NCI-H460 (cell line): ENCODE results near the gene ISG20L2. TPM values are rescaled to one million over a fixed set of nuclear protein-coding genes. Genes with fewer than 3 reads are reported as not detected.

Experiments used
- DNase-seq: peaks from one replicate; pipeline ENCODE4 v3.0.0-alpha.2; 2016; ENCODE audit warnings: low read depth; ENCODE audit errors: extremely low read depth
- total RNA-seq: library from RNA; depleted of rRNA; stranded (reverse); fragments of >200 nt; shearing (Covaris generic); gene quantifications from 2 replicates; pipeline ENCODE4 v1.2.3, GENCODE V29; 2014

ISG20L2 gene
- total RNA-seq, 1 experiment from 2014 or later: 42.1 TPM

GRCh38 chr1:156708218-156708661 lies 20.3 kb downstream of the ISG20L2 start:
- no peak for DNase-seq

DNA sequence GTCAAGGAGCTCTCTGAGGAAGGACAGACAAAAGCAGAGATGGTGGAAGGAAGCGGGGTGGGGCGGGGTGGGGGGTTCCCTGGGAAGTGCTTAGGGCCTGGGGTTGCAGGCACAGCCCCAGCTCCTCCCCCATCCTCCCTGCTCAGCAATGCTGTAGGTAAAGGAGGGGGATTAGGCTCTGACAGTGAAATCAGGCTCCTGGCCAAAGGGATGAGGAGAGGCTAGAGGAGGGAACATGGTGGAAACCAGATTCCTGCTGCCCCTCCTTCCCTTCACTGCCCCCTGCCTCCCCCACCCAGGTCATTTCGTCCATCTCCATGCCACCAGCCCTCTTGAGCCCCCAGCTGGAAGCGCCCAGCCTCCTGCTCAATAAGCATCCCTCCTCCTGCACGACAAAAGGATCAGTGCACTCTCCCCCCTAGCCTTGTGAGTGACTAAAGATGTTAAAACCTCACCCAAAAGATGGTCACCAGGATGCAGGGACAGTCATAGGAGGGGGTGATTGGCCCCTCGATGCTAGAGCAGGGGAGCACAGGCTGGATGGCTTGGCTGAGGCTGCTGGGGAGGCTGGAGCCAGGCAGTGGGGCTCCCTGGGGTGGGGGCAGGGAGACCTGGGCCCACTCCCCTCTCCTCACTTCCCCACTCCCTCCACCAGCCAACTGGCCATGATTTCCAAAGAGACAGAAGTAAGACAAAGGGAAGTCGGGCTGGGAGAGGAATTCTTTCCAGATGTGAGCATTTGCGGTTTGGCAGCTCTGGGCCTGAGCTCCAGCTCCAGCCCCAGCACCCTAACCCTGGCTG lies 20.9 kb downstream of the ISG20L2 start:
- DNase-seq: no peak

DNA sequence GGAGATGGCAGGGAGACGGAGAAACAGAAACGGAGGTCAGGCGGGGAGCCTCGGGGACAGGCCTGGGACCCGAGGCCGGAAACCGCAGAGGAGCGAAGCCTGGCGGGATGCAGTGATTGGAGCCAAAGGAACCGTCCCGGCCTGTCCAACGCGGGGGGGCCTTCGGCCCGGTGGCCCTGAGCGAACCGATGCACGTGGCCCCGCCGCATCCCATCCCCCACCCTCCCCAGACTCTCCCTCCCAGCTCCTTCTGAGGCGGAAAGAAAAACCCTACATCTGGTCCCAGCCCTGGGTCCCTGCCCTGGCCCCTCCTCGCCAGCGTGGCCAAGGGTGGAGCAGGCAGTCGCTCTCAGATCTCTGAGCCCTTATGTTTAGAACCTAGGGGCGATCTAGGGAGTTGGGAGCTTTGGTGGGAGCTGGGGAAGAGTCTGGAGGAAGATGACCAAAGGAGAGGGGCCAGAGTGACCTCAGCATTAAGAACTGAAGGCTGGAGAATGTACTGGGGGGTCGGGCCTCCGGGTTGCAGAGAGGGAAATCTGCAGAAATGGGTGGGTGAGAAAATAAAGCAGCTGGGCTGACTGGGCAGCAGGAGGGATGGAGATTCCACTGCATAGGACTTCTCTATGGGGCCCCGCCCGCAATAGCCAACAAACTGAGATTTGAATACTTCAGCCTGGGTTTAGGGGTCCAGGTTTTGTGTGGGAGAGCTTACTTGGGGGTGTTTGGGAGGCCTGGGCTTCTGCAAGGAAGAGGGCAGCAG lies 21.7 kb downstream of the ISG20L2 start:
- DNase-seq: no peak

DNA sequence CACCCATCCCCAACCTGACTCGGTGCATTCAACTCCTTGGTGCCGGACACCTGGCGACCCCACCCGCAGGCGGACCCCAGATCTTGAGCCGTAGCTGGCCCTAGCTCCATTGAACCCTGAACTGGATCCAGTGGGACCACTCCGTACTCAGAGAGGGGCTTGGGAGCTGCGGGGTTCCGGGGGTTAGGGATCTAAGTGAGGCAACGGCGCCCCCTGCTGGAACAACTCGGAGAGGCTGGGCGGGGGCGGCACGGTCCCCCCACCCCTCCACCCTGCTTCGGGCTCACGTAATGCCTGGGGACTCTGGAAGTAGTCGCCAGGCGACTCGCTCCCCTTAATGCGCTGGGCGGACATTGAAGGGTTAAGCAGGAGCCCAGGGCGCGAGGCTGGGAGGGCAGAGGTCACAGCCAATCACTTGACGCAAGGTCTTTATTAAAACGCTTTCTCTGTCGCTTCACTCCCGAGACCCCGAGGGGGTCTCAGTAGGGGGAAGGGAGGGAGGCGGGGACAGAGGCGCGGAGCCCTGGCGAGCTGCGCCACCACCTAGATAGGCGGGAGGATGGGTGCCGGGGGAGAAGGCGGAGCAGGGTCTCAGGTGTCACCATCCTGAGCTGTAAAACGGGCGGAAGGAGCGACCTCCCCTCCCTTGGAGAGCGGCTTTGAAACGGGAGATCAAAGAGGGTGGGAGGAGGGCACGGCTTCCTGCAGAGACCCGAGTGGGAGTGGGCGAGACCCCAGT lies 22.5 kb downstream of the ISG20L2 start:
- DNase-seq: peak; percentile 35

DNA sequence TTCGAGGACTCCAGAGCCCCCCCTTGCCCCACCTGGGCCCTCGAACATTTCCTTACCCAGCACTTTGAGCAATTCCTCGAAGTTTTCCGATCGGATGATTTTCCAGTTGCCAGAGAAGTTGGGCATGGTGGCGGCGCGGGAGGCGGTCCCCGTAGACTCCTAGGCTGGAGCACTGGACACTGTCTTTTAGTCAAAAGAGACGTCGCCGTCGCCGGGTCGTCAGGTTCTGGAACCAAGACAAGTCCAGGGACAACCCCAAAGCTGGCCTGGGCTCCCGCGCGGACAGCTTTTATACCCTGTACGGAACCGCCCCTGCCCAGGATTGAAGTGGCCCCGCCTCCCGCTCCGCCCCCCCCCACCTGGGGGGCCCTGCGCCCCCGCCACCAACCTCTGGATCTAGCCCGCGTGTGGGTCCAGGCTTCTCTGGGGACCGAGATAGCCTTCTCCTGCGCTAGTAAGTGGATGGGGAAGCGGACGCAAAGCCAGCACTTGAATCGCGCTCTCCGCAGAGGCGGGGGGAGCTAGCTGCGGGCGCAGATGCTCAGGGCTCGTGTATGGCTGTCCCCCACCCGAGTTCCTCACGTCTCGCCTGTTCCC lies 23.1 kb downstream of the ISG20L2 start, which contains the start of gene CRABP2:
CRABP2 (minus strand) TSS at position 263 of the 597 bp plus-strand sequence; CDS start at position 126, 137 bp downstream.
- DNase-seq: no peak

- peak; percentile 36 for DNase-seq
Measured at GRCh38 chr1:156704930-156705320, 23.6 kb downstream of the ISG20L2 start.

DNA sequence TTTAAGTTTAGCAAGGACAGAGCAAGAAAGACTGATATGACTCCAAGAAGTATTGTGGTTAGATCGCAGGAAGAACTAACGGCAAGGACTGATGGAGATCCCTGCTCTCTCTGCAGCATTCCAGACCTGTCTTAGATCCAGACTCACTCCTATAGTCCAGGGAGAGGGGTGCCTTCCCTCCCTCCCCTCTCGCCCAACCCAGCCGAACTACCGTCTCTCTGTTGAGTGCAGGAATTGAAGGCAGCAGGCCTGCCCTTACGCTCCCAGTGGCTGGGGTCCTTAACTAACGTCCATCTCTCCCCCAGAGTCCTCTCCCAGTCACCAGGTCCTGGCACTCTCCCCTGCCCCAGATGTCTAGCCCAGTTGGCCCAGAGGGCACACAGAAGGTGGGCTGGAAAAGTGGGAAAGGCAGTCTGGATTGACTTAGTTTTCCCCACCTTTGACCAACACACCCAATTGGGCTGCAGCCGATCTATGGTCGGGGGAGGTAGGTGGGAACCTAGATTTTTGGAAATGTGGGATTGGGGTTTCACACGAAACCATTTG lies 24.3 kb downstream of the ISG20L2 start:
- no peak for DNase-seq

- no peak for DNase-seq
Measured at GRCh38 chr1:156703741-156704140, 24.8 kb downstream of the ISG20L2 start.

- no peak for DNase-seq
Measured at GRCh38 chr1:156703336-156703735, 25.2 kb downstream of the ISG20L2 start.

DNA sequence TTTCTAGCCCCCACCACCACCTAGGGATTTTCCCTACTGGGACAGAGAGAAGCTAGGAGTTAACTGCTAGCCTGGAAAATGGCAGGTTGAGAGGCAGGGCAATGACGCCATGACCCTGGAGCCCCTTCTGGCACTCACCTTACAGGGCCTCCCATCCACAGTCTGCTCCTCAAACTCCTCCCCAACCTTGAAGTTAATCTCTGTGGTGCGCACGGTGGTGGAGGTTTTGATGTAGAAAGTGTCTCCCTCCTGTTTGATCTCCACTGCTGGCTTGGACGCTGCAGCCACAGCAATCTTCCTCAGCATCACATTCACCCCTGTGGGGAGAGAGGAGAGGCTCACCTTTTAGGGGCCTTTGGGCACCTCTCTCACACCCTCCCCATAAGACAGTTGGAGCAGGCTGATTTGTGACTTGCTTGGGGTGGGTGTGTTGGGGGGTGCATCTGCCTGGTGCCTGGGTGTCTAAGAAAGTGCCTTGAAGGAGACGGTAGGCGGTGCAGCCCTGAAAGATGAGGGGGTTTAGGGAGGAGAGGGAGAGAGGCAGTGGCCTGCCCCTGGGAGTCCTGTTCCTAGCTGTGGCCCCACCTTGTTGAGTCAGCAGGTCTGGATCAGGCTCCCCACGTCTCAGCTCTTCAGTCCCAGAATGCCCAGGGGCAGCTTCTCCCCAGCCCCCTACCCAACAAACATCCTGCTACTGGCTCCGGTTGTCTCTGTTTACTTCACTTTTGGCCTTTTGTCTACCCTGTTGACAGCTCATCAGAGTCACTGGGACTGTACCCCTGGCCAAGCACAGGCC lies 27.6 kb downstream of the ISG20L2 start:
- DNase-seq: no peak

GRCh38 chr1:156698995-156699394 lies 29.6 kb downstream of the ISG20L2 start:
- no peak for DNase-seq

DNA sequence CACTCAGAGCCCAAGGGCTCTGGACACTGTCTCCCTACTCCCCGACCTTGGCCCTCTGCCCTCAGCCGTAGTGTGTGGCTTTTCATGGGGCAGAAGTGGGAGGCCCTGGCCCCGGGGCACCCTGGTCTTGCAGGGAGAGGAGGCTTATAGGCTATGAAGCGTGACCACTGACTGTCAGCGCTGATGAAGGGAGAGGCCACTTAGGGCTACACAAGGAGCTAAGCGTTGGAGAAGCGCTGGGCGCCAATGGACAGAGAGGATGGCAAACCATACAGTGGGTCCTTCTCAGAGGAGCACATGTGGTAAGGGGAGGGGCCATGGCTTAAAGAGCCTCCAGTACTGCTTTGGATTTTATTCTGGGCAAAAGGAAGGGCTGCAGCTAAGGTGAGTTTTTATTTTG lies 31.1 kb downstream of the ISG20L2 start:
- DNase-seq: no peak

DNA sequence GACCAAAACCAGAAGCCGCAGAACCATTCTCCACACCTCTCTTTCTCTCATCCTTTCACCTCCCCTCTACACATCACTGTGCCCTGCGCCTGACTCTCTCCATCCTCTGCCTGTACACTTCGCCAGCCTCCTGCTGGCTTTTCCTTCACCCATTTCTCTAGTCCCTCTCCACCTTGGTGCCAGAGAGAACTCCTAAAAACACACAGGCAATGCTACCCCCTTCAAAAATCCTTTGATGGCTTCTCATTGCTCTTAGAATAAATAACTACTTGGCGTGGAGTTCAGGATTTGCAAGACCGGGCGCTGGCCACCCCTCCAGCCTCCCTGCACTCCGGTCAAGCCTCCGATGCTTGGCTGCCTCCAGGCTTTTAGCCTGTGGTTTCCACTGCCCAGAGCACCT lies 31.8 kb downstream of the ISG20L2 start:
- DNase-seq: no peak

GRCh38 chr1:156694690-156694962 lies 33.9 kb downstream of the ISG20L2 start:
- no peak for DNase-seq

DNA sequence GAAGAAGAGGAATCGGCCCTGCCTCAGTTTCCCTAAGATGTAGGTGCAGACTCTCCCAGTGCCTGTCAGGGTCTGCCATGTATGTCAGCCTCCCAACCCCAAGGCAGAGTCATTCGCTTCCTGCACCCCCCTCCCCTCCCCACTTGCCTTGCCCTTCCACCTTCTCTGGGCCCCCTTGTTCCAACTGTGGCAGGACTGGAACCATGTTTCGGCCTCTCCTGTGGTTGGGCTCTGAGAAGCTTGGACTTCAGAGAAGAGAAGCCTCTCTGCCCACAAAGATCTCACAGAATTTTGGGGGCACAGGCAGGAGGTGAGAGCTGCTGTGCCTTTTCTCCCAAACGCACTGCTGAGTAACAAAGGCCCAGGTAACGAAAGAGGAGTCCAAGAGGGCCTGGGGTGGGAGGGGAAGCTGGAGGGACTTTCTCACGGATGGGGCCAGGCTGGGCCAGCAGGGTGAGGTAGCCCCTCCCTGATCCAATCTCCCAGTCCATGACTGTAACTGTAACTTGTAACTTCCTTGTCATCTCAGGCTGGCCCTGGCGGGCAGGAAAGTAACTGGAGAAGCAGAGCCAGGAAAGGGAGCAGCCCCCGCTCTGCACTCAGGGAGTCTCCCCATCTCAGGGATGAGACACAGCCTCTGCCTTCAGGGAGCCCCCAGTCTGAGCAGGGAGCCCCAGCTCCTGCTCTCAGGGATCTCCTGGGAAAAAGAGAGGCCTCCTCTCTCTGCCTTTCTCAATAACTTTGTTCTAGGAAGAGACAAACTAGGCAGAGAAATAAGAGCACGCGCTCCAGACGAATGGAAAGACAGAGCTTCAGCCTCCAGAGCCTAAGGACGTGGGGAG lies 34.5 kb downstream of the ISG20L2 start:
- no peak for DNase-seq

DNA sequence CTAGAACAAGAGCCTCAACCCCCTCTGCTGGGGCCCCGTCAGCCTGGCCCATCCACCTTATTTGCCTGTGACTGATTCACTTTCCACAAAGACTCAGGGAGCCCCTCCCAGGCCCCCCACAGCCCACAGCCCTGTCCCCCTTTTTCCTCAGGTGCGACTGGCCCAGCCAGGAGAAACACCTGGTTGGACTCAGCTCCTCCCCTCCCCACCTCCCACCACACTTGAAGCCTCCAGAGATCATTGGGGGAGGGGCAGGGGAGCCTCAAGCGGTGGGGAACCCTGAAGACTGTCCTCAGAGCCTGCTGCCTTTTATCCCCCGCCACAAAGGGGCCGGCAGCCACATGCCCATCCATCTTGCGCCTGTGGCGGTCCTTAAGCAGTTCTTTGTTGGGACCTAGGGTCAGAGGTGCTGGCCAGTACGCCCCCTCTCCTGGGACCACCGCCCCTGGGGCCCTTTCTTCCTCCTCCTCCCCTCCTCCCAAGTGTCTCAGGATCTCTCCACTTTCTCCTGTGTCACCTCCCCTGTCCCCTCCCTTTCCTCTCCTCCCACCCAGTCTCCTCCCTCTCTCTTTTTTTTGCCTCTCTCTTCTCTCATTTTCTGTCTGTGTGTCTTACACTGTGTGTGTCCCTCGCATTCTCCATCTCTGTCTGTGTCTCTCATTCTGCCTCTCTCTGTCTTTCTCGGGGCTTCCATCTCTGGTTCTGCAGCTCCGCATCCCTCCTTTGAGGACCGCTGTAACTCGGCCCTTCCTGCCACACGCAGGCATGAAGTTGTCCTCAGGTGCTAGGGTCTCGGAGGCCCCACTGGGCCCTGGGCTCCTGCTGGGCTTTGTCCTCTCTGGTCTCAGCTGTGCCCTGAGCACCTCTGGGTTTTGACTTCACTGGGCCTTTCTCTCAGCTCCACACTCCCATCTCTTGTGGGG lies 35.4 kb downstream of the ISG20L2 start:
- no peak for DNase-seq

DNA sequence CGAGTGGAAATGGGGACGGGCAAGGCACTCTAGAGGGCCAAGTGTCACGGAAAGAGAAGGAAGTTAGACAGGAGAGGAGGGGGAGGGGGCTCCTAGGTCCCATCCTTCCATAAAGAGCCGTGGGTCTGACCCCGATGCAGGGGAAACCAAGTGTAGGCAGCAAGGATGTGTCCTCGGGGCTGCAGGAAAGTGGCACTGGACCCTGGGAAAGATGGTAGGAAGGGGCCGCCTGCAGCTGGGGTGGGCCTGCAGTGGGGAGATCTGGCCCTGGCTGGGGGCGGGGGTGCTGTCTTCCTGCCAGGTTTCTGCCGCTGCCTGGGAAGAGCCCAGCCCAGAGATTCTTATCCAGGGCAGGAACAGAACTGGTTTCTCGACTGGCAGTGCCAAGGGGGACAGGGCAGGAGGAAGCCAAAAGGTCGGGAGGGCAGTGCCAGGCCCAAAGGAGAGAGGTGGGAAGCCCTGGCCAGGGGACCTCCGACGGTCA lies 36.1 kb downstream of the ISG20L2 start:
- DNase-seq: no peak
